Kidney capillary endothelial cell (primary cell): Measurements from ENCODE around the gene PLEKHN1.
"Not testable (repeated sequence)": the region's sequence is repeated elsewhere in the genome, so short reads cannot be mapped to it uniquely, and the experiment has no call there.

Experiments
- DNase-seq: peaks from one replicate; pipeline ENCODE4 v3.0.0-alpha.2; 2018; ENCODE audit warnings: low spot score

Gene PLEKHN1

DNA sequence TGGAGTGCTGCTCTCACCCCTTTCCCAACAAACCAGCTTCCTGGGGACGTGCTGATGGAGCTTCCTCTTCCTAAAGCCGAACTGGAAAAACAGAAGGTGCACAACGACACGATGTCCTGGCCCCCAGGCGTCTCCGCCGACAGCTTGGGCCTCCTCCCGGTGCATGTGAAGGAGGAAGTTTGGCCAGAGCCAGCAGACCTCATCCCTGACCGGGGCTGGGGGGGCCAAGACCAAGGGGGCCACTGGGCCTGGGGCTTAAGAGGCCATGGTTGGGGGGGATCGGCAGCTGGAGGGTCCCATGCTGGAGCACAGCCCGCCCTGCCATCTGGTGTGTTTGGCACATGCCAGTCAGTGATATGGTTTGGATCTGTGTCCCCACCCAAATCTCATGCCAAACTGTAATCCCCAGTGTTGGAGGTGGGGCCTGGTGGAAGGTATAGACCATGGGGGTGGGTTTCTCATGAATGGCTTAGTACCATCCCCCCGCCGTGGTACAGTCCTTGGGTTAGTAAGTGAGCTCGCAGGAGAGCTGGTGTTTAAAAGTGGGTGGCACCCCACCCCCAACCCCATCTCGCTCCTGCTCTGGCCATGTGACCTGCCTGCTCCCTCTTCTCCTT lies 27.2 kb downstream of the PLEKHN1 start:
- no peak for DNase-seq

DNA sequence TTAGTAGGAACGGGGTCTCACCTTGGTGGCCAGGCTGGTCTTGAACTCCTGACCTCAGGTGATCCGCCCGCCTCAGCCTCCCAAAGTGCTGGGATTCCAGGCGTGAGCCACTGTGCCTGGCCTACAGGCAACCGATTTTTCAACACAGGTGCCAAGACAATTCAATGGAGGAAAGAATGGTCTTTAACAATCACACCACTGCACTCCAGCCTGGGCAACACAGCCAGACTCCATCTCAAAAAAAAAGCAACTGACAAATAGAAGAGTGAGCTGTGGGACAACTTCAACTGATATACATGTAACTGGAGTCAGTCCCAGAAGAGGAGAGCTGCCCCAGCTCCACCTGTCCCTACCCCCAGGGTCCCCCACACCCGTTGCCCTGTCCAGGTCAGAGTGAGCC lies 28.3 kb downstream of the PLEKHN1 start:
- DNase-seq: not testable (repeated sequence)

DNA sequence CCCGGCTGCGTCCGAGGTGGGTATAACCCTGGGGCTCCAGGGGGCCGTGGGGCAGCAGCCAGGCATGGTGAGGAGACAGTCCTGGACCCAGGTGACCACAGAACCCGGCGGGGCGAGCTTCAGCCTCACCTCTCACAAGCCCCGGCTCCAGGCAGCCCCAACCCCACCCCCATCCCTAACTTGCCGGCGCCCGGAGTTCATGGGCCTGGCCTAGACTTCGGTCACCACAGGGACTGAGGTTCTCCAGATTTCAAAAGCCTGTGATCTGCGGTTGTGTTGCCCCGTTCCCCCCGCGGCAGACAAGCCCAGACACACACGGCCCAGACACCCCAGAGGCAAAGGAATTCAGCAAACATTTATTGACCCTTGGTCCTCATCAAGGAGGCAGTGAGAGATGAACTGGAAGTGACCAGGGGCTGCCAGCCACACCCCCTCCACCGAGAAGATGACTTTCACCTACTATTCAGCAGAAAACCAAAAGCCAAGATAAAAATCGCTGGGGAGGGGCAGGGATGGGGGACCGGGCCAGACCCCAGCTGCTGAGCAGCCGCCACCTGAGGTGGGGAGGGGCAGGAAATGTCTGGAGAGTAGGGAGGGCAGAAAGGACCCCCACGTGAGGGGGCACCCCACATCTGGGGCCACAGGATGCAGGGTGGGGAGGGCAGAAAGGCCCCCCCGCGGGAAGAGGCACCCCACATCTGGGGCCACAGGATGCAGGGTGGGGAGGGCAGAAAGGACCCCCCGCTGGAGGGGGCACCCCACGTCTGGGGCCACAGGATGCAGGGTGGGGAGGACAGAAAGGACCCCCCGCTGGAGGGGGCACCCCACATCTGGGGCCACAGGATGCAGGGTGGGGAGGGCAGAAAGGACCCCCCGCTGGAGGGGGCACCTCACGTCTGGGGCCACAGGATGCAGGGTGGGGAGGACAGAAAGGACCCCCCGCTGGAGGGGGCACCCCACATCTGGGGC lies 29.7 kb downstream of the PLEKHN1 start:
- no peak for DNase-seq

DNA sequence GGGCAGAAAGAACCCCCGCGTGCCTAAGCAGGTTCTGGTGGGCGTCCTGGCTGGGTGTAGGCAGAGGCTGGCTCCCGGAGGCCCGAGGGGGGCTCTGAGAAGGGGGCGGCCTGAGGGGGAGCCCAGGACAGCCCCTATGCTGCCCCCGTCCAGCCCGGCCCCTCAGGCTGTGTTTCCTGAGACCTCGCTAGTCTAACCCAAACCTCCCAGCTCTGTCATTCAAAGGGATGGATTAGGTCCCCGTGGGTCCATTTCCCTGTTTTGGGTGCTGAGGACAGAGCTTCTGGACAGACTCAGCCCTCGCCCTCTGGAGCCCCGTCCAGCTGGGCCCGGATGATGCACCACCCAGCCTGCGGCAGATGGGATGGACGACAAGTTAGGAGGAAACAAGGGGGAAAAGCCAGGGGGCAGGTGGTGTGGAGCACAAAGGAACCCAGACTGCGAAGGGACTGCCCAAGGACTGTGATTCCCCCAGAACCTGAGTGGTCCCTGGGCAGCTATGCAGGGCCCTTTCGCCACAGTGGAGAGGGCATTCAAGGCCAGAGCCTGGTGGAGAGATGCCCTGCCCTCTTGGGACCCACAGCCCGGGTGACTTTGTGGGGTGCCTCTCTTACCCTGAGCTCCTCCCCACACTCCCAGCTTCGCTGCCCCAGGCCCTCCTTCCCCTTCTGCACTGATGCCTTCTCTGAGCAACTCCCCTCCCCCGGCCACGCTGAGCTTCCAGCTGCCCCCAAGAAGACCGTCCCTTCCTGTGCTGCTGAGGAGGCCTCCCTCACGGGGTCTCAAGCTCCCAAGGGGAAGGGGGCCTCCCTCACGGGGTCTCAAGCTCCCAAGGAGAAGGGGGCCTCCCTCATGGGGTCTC lies 30.8 kb downstream of the PLEKHN1 start:
- DNase-seq: no peak

DNA sequence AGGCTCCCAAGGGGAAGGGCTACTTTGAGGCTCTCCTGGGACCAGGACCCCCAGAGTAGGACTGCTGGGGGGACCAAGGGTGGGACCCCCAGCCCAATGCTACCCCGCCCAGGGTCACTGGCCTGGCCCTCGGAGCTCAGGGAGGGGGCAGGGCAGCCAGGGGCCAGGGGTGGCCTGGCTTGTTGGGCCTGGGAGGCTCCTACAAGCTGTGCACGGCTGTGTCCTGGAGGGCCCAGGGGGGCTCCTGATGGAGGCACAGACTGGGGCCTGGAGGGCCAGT lies 31.4 kb downstream of the PLEKHN1 start:
- no peak for DNase-seq

DNA sequence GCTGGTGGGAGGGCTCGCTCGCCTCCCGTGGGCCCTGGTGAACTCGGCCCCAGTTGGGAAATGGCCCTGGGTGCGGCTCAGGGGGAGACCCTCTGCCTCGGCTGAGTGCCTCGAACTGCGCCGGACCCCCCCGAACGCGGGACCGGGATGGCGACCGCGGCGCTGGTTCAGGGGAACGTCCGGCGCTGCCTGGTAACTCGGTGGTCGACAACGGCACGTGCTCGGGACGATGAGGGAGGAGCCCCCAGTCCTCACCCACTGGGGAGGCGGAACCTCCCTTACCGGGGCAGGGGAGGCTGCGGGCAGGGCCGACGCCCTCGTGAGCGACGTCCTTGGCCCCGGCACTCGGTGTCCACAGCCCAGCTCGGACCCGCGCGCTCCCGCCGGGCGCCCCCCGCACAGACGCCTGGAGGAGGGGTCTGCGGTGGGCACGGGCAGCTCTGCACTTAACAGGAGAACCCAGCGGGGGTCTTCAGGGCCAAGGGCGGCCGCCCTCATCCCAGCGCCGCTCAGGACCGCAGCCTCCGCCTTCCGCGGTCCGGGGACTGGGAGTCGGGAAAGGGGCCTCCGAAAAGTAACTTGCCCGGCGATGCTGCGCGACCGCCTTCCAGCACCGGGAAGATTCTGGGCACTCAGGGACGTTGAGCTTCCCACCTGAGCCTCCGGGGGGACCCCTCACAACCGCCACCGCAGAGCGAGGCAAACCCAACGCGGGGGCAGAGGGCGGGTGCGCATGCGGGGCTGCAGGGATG lies 31.9 kb downstream of the PLEKHN1 start:
- no peak for DNase-seq

DNA sequence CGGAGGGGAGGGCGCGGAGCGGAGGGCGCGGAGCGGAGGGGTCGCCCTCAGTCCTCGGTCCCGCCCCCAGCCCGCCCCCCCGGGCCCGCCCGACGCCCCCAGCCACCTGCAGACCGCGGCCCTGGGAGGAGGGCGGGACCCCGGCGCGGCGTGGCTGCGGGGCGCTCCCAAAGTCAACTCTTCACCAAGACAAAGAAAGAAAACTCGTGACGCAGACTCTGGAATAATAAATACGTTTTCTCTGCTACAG lies 32.4 kb downstream of the PLEKHN1 start:
- DNase-seq: no peak

DNA sequence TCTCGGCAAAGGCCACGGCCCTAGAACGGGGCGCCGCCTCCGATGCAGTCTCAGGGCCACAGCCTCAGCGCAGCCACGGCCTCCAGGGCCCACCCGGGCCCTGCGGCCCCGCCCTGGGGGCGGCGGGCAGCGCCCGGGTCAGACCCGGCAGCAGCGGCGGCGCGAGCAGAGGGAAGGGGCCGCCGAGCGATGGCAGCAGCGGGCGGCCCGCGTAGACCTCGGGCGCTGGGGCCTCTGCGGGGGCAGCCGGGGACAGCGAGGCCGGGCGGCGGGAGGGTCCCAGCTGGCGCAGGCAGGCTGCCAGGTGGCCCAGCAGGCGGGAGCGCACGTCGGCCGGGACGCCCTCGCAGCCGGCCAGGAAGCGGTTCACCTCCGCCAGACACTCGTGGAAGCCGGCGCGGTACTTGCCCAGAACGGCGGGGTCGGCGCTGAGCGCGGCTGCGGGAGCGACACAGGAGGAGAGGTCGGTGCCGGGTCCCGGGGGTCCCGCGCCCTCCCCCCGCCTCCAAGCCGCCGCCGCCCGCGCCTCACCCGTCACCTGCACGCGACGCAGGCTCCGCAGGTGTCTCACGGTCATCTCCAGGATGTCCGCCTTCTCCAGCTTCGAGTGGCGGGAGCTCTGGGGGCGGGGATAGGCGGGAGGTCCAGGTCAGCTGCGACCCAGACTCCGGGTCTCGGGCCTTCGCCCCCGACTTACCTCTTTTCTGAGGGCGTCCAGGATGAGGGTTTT lies 32.9 kb downstream of the PLEKHN1 start:
- no peak for DNase-seq

DNA sequence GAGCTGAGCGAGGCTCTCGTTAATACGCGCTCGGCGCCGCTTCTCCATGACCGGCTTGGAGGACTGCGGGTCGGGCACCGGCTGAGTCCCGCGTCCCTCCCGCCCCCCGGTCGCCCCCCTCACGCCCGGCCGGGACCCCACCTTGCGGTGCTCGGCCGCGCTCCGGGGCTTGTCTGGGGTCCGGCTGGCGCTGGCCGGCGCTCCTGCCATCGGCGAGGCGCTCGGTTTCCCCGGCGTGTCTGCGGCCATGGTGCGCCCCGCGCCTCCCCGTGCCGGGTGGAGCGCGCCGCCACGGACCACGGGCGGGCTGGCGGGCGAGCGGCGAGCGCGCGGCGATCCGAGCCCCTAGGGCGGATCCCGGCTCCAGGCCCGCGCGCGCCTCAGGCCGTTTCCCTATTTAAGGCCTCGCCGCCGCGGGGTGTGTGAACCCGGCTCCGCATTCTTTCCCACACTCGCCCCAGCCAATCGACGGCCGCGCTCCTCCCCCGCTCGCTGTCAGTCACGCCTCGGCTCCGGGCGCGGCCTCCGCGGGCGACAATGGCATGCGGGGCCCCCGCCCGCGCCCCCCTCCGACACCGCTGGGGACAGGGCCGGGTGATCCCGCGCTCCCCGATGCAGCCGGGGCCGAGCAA lies 33.6 kb downstream of the PLEKHN1 start, which contains the start of gene HES4:
Gene HES4 (minus strand): TSS at position 373 of the 632 bp plus-strand sequence. CDS start 124 bp downstream, at position 249.
- DNase-seq: peak; percentile 79

DNA sequence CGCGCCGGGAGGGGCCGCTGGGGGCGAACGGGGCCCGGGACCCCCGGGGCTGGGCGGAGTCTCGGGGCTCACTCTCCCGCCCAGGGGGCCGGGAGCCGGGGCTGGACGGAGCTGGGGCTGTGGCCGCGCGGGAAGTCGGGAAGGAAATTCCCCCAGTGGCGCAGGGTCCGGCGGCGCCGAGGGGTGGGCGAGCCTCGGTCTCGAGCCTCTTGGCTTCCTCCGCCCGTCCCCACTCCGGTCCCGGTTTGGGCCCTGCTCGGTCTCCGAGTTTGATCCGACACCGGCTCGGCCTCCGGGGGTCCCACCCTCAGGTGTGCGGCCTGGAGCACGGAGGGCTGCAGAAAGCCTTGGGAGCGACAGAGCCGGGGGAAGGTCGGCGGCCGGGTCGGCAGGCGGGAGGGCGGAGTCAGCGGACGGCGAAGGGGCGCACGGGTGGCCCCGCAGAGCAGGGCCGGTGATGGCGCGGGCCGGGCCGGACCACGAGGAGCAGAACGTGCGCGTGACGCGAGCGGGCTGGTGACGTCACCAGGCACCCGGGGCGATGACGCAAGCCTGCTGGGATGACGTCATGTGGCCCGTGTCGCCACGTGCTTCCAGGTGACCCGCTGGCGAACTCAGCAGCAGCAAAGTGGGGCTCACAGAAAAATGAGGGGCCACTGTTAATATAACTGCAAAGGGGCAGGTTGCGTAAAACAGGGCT lies 34.2 kb downstream of the PLEKHN1 start:
- peak; percentile 63 for DNase-seq

DNA sequence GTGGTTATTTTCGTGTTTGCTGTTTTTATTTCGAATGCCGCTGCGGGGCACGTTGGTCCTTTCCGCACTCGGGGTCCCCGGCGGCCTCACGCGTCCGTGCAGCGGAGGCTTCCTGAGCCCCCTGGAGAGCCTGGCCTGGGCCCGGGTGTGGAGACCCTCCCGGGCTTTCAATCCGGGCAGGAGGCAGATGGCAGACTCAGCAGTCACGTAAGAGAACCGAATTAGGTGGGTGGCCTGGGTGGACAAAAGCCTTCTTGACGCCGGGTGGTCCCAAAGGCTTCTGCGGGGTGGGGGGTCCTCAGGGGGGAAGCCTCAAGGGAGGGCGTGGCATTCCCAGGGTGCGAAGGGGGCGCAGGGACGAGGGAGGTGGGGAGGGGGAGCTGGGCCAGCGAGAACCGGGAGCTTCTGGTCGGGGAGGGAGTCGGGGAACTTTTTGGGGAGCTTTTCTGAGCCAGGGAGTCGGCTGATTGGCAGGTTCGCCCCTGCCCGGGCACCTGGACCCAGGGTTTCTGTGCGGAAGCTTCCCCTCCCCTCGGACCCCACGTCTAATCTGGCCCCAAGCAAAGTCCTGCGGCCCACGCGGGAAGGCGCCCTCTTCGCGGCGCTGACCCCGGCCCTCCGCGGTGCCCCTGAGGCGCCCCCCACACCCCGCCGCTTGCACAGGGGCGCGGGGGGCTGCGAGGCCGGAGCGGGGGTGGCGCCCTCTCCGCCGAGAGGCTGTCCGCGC lies 34.9 kb downstream of the PLEKHN1 start:
- DNase-seq: no peak

DNA sequence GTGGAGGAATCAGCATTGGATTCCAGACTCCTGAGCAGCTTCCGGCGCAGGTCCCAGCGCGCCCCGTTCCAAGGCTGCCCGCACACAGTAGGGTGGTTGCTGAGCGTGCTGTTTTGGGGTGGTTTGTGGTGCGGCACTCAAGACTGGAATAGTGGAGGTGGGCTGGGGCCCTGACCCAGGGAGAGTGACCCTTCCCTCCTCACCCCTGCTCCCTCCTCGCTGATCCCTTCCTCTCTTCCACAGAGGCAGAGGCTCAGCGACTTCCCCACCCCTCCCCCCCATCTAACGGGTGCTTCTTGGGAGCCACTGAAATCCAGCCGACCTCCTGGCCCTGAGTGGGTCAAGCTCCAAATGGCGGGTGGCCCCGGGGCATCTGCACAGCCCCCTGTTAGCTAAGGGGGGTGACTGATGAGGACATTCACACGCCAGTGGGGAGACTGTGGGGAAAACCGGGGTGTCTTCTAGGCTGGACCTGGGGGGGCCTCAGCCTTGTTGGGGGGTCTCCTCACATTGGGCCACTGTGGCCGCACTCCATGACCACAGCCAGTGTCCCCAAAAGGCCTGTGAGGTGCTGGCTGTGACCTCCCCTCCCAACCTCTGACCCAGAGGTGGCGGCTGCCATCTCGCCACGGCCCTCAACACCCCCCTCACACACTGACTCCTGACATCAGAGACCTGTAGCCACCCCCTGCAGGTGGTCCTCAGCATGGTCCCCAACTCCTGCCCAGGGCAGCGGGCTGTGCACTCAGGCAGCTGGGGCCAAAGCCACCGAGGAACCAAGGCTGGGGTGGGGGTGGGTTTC lies 37.5 kb downstream of the PLEKHN1 start:
- DNase-seq: no peak

DNA sequence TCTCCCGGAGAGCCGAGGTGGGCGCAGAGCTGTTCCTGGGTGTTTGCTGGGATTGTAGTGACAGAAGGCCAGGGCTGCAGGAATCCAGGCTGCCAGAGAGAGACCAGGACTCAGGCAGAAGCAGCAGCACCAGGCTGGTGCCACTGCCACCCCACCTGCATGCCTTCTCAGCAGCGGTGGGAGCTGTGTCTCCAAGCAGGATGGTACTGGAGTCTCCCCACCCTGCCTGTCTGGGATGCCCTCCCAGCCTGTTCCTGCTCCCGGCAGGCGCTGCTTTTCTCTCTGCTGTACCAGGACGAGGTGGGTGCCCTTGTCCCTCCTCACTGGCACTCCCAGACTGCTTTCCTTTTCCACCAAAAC lies 38.1 kb downstream of the PLEKHN1 start:
- DNase-seq: no peak

DNA sequence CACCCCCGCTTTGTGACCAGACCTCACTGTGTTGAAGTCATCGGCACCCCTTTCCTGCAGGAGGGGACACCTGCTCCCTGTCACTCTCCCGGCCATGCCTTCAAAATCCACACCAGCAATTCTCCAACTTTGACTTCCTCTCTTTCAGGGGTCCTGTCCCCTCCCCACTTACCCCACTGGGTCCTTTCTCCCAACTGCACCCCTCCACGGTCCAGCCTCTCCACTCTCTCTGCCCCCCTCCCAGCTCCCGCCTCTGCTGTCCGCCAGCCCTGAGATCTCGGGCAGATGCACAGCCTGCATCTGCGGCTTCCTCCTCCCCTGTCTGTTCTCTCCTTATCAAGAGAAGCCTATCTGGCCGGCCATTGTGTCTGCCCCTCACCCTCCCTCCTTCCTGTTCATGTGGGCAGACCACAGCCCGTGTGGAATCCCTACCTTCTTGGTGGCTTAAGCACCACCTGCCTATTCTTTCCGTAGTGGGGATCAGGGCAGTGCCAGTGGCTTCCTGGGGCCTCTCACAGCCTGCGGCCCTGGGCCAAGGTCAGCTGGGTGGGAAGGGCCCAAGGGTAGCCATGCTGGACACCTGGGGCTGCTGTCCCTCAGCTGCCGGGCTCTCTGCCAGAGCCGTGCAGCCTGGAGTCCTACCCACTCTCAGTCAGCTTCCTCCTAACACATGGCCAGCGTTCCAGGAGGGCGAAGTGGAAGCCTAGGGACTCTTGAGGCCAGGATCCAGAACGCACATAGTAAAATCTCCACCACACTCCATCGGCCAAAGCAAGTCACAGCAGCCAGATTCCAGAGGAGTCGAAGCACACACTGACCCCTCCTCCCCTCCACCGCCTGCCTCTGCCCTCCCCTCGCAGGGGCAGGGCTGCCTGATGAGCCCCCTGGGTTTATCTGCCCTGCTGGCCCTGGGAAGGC lies 38.8 kb downstream of the PLEKHN1 start:
- no peak for DNase-seq

DNA sequence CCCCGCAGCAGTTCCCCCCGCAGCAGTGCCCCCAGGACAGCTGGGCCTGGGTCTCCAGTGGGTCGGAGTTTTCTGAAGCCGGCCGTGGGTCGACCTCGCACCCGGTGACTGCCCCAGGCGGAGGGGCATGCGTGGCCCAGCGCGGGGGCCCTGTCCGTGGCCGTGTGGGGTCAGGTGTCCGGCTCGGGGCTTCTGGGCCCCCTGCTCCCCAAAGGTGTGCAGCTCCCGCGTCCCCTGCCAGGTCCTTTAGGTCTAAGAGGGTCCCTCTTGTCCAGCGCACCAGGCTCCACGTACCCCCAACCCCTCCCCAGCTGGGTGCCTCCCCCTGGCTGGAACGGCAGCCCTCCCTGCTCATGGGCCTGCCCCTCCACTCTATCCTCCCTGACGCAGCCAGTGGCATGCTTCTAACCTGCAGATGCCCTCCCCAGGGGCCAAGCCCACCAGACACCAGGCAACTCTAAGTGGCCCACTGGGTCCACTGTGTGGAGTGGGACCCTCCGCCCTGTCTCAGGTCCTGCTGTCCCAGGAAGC lies 39.6 kb downstream of the PLEKHN1 start:
- no peak for DNase-seq

DNA sequence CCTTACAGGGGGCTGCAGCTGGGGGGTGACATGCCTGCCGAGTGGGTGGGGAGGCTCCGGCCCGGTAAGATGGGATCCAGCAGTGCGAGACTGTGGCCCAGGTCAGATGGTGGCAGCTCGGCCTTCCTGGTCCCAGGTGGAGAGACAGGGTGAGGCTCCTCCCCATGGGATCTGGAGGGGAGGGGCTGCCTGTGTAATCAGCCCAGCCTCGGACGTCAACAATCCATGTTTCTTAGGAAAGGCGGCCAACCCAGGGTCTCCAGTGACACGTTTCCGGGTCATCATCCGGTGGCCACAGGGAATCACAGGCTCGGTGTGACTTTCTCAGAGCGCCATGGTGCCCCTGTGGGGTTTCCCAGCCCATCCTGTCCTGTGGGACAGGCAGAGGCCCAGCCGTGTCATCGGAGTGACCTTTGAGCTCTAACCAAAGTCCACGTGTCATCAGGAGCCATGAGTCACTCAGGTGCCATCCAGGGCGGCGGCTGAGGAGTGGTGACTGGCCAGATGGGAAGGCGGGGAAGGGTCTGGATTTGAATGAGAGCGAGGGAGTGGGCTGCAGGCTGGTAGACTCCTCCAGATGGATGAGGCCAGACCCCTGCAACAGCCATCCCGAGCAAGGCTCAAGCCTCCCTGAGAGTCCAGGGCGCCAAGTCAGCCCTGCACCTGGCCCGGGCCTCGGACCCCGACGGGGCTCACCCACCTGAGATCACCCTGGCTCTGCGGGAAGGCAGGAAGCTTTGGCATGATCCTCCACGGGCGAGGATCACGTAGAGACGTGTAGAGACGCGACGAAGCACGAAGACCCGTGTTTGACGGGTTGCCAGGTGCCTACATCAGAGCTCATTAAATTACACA lies 40.2 kb downstream of the PLEKHN1 start:
- no peak for DNase-seq

DNA sequence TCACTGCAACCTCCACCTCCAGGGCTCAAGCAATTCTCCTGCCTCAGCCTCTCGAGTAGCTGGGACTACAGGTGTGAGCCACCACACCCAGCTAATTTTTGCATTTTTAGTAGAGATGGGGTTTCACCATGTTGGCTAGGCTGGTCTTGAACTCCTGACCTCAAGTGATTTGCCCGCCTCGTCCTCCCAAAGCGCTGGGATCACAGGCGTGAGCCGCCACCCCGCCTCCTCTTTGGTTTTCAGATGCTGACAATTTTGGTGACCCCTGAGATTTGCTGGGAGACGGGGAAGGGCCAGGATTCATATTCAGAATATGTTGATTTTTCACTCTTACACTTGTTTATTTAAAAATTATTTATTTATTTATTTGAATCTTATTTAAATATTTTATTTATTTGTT lies 43.8 kb downstream of the PLEKHN1 start:
- not testable (repeated sequence) for DNase-seq
